ENCODE measurements around the gene PARVG. TPM values are rescaled to one million over a fixed set of nuclear protein-coding genes. Genes with fewer than 3 reads are reported as not detected.
"Not testable (repeated sequence)": the region's sequence is repeated elsewhere in the genome, so short reads cannot be mapped to it uniquely, and the experiment has no call there.

PARVG gene
- total RNA-seq, 1 donor: 87.6 TPM

DNA sequence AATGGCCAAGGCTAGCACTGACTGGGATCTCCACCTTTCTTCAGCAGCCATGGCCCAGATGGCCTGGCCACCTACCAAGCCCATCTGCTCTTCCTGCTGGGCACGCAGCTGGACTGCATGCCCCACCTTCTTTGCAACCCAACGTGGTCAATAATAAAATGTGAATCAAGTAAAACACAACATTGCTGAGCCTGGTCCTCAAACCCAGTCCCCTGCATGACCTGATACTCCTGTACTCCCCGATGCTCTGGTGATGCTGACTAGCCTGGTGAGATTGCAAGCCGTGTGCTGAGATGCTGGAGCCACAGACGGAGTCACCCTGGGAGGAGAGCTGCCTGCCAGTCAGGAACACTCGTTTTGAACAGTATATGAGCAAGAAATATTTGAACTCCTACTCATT lies 34.0 kb downstream of the PARVG start:
- no peak overlapping the region for H3K4me3 ChIP-seq (ENCODE audit: low read length)
- peaks cover 32% of the 10 kb centered on the region for H3K4me1 ChIP-seq (ENCODE audit: insufficient read depth, low read length)
- peaks cover 3% of the 10 kb centered on the region for H3K9me3 ChIP-seq (ENCODE audit: low read depth, low read length)
- H3K27me3 ChIP-seq (ENCODE audit: insufficient read depth, low read length): no peaks in the 10 kb centered on the region

DNA sequence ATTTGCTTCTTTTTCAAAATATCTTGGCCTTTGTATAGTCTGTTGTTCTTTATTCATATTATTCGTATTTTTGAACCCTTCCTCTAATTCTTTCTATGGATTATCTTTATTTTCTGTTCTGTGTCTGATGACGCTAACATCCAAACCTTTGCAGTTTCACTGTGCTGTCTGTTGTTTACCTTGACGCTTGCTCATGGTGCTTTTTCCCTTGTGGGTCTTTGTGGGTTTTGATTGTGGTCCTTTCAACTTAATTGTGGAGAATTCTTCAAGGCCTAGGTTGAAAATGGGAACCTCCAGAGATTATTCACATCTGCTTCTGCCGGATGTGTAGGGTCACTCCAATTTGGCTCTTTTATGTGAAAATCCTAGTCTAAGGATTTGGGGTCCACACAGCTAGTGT lies 34.6 kb downstream of the PARVG start:
- Histone ChIP-seq H3K4me1 (ENCODE audit: insufficient read depth, low read length) (peaks cover 28% of the 10 kb centered on the region), H3K4me3 (ENCODE audit: low read length) (no peak overlapping the region), H3K27me3 (ENCODE audit: insufficient read depth, low read length) (no peaks in the 10 kb centered on the region), H3K9me3 (ENCODE audit: low read depth, low read length) (no peaks in the 10 kb centered on the region)

DNA sequence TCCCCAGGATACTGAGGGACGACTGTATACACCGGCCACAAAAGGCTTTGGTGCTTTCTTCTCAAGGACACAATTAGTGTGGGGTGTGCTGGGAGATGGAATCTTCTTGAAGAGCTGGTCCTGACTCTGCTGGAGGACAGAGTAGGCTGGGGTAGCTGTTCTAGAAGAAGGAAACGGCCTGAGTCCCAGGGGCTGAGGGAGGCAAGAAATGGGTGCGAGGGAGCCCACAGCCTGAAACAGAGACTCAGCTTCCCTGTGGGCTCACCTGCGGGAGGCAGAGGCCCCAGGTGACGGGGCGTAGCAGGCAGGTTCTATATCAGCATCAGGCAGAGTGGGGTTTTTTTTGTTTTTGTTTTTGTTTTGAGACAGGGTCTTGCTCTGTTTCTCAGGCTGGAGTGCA lies 36.6 kb downstream of the PARVG start:
- H3K4me1 ChIP-seq (ENCODE audit: insufficient read depth, low read length): peaks cover 9% of the 10 kb centered on the region
- H3K27me3 ChIP-seq (ENCODE audit: insufficient read depth, low read length): no peaks in the 10 kb centered on the region
- H3K4me3 ChIP-seq (ENCODE audit: low read length): no peak overlapping the region
- H3K9me3 ChIP-seq (ENCODE audit: low read depth, low read length): no peaks in the 10 kb centered on the region

- H3K4me1 ChIP-seq (ENCODE audit: insufficient read depth, low read length): peaks cover 1% of the 10 kb centered on the region
- H3K4me3 ChIP-seq (ENCODE audit: low read length): no peak overlapping the region
- H3K9me3 ChIP-seq (ENCODE audit: low read depth, low read length): no peaks in the 10 kb centered on the region
- no peaks in the 10 kb centered on the region for H3K27me3 ChIP-seq (ENCODE audit: insufficient read depth, low read length)
These were observed 37.3 kb downstream of the PARVG start for GRCh38 chr22:44218071-44218470.

GRCh38 chr22:44219101-44219870 lies 38.6 kb downstream of the PARVG start:
- Histone ChIP-seq H3K4me3 (ENCODE audit: low read length) (no peak overlapping the region), H3K4me1 (ENCODE audit: insufficient read depth, low read length) (no peaks in the 10 kb centered on the region), H3K9me3 (ENCODE audit: low read depth, low read length) (no peaks in the 10 kb centered on the region), H3K27me3 (ENCODE audit: insufficient read depth, low read length) (no peaks in the 10 kb centered on the region)

DNA sequence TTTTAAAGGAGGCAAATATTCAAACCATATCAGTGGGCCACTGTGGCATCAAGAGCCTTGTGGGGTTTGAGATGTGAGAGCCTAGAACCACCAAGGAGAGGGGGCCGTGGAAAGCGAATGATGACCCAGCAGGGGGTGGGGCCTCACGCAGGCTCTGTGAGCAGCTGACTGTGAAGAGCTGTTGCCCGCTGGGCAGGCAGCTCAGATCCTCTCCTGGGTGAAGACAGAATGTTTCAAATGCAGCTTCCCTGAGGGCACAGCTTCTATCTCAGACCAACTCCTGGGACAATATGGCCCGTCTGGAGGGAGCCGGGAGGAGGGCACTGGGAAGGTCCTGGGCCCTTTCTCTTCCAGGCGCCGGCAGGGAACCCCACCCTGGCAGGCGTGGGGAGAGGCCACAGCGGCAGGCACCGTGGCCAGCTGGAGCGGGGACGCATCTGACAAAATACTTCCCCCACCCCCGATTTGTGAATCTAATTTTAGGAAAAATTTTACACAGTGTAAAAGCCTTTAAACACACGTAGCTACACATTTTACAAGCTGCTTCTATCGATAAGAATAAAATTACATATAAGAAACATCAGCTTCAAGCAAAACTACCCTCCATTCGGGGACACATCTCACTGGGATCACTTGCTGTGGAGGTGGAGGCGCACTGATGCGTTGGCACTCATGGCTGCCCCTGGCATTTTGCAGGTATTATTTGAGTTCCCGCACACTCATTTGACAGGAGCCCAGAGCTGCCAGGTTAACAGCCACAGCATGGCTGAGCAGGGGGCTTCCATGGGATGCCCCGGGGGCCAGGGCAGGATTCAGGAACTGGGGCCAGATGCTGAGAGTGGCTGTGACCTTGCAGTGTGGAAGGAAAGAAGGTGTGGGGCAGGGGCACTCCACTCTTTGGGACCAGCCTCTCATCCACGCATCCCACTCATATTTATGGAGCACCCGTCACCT lies 40.3 kb downstream of the PARVG start:
- no peaks in the 10 kb centered on the region for H3K9me3 ChIP-seq (ENCODE audit: low read depth, low read length)
- H3K4me3 ChIP-seq (ENCODE audit: low read length): no peak overlapping the region
- H3K27me3 ChIP-seq (ENCODE audit: insufficient read depth, low read length): no peaks in the 10 kb centered on the region
- no peaks in the 10 kb centered on the region for H3K4me1 ChIP-seq (ENCODE audit: insufficient read depth, low read length)

GRCh38 chr22:44221710-44222475 lies 41.2 kb downstream of the PARVG start:
- H3K9me3 ChIP-seq (ENCODE audit: low read depth, low read length): no peaks in the 10 kb centered on the region
- H3K27me3 ChIP-seq (ENCODE audit: insufficient read depth, low read length): no peaks in the 10 kb centered on the region
- no peaks in the 10 kb centered on the region for H3K4me1 ChIP-seq (ENCODE audit: insufficient read depth, low read length)
- no peak overlapping the region for H3K4me3 ChIP-seq (ENCODE audit: low read length)

DNA sequence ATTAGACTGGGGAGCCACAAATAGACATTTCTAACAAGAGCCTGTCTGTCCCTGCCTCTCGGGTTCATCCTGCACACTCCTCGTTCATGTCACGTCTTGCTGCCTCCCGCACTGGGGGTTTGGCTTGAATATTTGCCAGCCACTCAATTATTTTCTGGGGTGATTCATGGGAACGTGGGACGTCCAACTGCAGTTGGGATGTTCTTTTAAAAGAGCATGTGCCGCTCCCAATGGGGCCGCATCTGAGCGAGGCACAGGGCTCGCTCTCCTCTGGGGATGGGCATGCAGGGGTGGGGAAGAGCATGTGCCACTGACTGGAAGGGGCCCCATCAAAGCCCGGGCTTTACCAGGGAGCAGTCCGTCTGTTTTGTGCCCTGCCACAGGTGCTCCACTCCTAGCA lies 43.4 kb downstream of the PARVG start:
- H3K4me3 ChIP-seq (ENCODE audit: low read length): no peak overlapping the region
- no peaks in the 10 kb centered on the region for H3K27me3 ChIP-seq (ENCODE audit: insufficient read depth, low read length)
- H3K9me3 ChIP-seq (ENCODE audit: low read depth, low read length): no peaks in the 10 kb centered on the region
- H3K4me1 ChIP-seq (ENCODE audit: insufficient read depth, low read length): no peaks in the 10 kb centered on the region

GRCh38 chr22:44225091-44225689 lies 44.5 kb downstream of the PARVG start:
- Histone ChIP-seq H3K4me3 (ENCODE audit: low read length) (no peak overlapping the region), H3K9me3 (ENCODE audit: low read depth, low read length) (no peaks in the 10 kb centered on the region), H3K4me1 (ENCODE audit: insufficient read depth, low read length) (no peaks in the 10 kb centered on the region), H3K27me3 (ENCODE audit: insufficient read depth, low read length) (peaks cover 3% of the 10 kb centered on the region)

DNA sequence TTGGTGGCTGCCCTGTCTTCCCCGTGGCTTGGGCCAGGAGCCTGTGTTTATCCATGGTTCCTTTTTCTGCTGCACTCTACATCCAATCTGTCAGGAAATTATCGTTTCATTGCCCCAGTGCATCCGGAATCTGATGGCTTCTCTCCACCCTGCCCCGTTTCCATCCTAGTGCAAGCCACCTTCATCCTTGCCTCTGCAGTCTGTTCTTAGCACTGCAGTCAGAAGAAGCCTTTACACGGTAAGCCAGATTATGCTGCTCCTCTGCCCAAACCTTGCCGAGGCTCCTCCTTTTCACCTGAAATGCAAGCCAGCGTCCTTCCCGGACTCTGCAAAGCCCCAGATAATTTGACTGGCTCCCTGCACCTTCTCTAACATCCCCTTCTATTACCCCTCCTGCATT lies 45.1 kb downstream of the PARVG start:
- Histone ChIP-seq H3K9me3 (ENCODE audit: low read depth, low read length) (no peaks in the 10 kb centered on the region), H3K4me3 (ENCODE audit: low read length) (no peak overlapping the region), H3K27me3 (ENCODE audit: insufficient read depth, low read length) (peaks cover 3% of the 10 kb centered on the region), H3K4me1 (ENCODE audit: insufficient read depth, low read length) (no peaks in the 10 kb centered on the region)

DNA sequence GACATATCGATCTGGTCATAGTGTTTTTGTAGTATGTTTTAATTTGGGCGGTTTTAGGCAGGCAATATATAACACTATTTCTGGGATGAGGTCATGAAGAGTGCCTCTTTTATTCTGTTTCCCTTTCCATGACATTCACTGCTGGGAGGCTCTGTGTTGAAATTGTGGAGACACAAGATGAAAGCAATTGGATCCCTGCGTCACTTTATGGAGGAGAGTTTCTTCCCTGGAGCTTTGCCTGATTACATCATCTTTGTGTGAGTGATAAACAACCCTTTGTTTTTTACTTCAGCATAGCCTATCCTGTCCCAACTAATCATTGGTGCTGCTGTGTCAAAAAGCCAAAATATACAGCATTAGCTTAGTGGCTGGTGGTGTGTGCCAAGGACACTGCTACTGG lies 48.6 kb downstream of the PARVG start:
- H3K4me1 ChIP-seq (ENCODE audit: insufficient read depth, low read length): no peaks in the 10 kb centered on the region
- H3K4me3 ChIP-seq (ENCODE audit: low read length): no peak overlapping the region
- no peaks in the 10 kb centered on the region for H3K9me3 ChIP-seq (ENCODE audit: low read depth, low read length)
- peaks cover 3% of the 10 kb centered on the region for H3K27me3 ChIP-seq (ENCODE audit: insufficient read depth, low read length)

GRCh38 chr22:44229809-44230208 lies 49.1 kb downstream of the PARVG start:
- Histone ChIP-seq H3K4me1 (ENCODE audit: insufficient read depth, low read length) (no peaks in the 10 kb centered on the region), H3K4me3 (ENCODE audit: low read length) (no peak overlapping the region), H3K27me3 (ENCODE audit: insufficient read depth, low read length) (peaks cover 3% of the 10 kb centered on the region), H3K9me3 (ENCODE audit: low read depth, low read length) (no peaks in the 10 kb centered on the region)

DNA sequence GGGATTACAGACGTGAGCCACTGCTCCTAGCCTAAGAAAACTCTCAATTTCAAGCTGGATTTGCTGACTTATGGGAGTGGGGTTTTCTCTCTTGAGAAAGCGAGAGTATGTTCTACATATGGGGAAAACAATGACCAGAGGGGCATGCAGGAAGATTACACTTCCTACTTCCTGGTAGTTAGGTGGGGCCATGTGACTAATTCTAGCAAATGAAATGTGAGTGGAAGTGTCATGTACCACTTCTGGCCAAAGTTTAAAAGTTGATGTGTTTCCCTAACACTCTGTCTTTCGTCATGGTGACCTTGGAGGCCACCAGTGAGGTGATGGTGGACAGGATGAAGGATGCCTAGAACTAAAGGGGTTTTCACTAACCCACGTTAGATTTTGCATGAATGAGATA lies 50.5 kb downstream of the PARVG start:
- Histone ChIP-seq H3K9me3 (ENCODE audit: low read depth, low read length) (no peaks in the 10 kb centered on the region), H3K4me1 (ENCODE audit: insufficient read depth, low read length) (no peaks in the 10 kb centered on the region), H3K4me3 (ENCODE audit: low read length) (no peak overlapping the region), H3K27me3 (ENCODE audit: insufficient read depth, low read length) (peaks cover 3% of the 10 kb centered on the region)

DNA sequence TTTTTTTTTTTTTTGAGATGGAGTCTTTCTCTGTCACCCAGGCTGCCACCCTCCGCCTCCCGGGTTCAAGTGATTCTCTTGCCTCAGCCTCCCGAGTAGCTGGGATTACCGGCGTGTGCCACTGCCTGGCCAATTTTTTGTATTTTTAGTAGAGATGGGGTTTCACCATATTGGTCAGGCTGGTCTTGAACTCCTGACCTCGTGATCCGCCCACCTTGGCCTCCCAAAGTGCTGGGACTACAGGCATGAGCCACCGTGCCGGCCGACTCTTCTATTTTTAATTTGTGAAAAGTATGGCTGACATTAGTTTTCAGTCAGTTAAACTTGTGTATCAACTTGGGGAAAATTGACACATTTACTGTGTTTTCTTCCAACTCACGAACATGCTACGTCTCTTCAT lies 53.6 kb downstream of the PARVG start:
- H3K27me3 ChIP-seq (ENCODE audit: insufficient read depth, low read length); H3K4me1 ChIP-seq (ENCODE audit: insufficient read depth, low read length): not testable (repeated sequence)

DNA sequence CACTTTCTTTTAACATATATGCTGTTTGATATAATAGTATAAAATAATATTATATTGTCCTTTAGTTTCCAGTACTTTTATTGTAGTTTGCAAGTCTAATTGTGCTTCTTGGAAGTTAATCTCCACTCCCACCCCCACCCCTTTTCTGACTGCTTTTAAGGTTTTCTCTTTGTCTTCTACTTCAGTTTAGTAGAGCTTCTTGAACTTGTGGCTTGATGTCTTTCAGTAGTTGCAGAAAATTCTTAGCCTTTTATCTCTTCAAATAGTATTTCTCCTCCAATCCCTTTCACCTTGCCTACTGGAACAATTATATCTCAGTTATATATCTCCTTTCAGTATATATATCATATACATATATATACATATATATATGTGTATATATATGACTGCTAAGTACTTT lies 56.6 kb downstream of the PARVG start:
- H3K9me3 ChIP-seq (ENCODE audit: low read depth, low read length): no peaks in the 10 kb centered on the region
- H3K4me3 ChIP-seq (ENCODE audit: low read length): no peak overlapping the region
- H3K27me3 ChIP-seq (ENCODE audit: insufficient read depth, low read length): peaks cover 5% of the 10 kb centered on the region
- no peaks in the 10 kb centered on the region for H3K4me1 ChIP-seq (ENCODE audit: insufficient read depth, low read length)

More for the DNA sequence above, 53.6 kb downstream of the PARVG start:
- not testable (repeated sequence) for H3K4me3 ChIP-seq (ENCODE audit: low read length); H3K9me3 ChIP-seq (ENCODE audit: low read depth, low read length)

All from mononuclear cell (primary cell).